WTC11 (cell line): ENCODE results near the gene IL2RA. TPM values are rescaled to one million over a fixed set of nuclear protein-coding genes. Genes with fewer than 3 reads are reported as not detected.

ENCODE experiments used
- ATAC-seq: fragments of 200-7000 bp; cut with Tn5 transposase; 2 replicates; pipeline ENCODE4 v1.10.0; 2021; ENCODE audit warnings: mild to moderate bottlenecking, moderate library complexity
- CTCF ChIA-PET: fragments of 300-600 bp; sonication (Branson Sonifier 250); formaldehyde crosslinking; loops from one replicate; lab custom pipeline; 2021; ENCODE audit warnings: antibody characterized with exemption; lab: Charles Lee
- POLR2A ChIA-PET: fragments of 350-600 bp; sonication (Branson Sonifier 250); formaldehyde crosslinking; loops from one replicate; lab custom pipeline; 2021; ENCODE audit warnings: antibody characterized with exemption; lab: Charles Lee
- DNase-seq: peaks from one replicate; pipeline ENCODE4 v3.0.0; 2021; ENCODE audit warnings: low spot score
- H3K27ac Mint-ChIP-seq: 2 replicates; pipeline ENCODE4 v1.8.0; 2021; ENCODE audit warnings: mixed read lengths
- H3K27me3 Mint-ChIP-seq: 2 replicates; pipeline ENCODE4 v1.8.0; 2021; ENCODE audit warnings: low read depth, mild to moderate bottlenecking, moderate library complexity, mixed read lengths
- H3K36me3 Mint-ChIP-seq: 2 replicates; pipeline ENCODE4 v1.8.0; 2021; ENCODE audit warnings: mixed read lengths
- H3K4me1 Mint-ChIP-seq: 2 replicates; pipeline ENCODE4 v1.8.0; 2022; ENCODE audit warnings: mixed read lengths
- H3K4me3 Mint-ChIP-seq: 2 replicates; pipeline ENCODE4 v1.8.0; 2021; ENCODE audit warnings: mild to moderate bottlenecking, moderate library complexity, mixed read lengths
- H3K9me3 Mint-ChIP-seq: 2 replicates; pipeline ENCODE4 v1.8.0; 2021; ENCODE audit warnings: mixed read lengths
- AR ChIP-seq: fragments of 250-450 bp; sonication (Bioruptor Pico); IDR thresholded peaks from 2 replicates; pipeline ENCODE4 v1.9.0; 2021; ENCODE audit warnings: mild to moderate bottlenecking
- ARID4B ChIP-seq: sonication (generic); formaldehyde crosslinking; IDR thresholded peaks from 2 replicates; pipeline ENCODE4 v1.8.0; 2023; ENCODE audit warnings: missing genetic modification reagents, mild to moderate bottlenecking, borderline replicate concordance
- EMX1 ChIP-seq: fragments of 250-450 bp; sonication (Bioruptor Pico); IDR thresholded peaks from 2 replicates; pipeline ENCODE4 v1.8.0; 2021; ENCODE audit warnings: mild to moderate bottlenecking
- ETV6 ChIP-seq: sonication (generic); formaldehyde crosslinking; IDR thresholded peaks from 2 replicates; pipeline ENCODE4 v1.8.1; 2022; ENCODE audit warnings: mild to moderate bottlenecking, missing genetic modification reagents
- FOXP4 ChIP-seq: sonication (generic); formaldehyde crosslinking; IDR thresholded peaks from 2 replicates; pipeline ENCODE4 v1.8.0; 2022; ENCODE audit warnings: mild to moderate bottlenecking, missing genetic modification reagents
- GABPB1 ChIP-seq: sonication (generic); formaldehyde crosslinking; IDR thresholded peaks from 2 replicates; pipeline ENCODE4 v1.8.1; 2023; ENCODE audit warnings: mild to moderate bottlenecking, missing genetic modification reagents
- GRHL2 ChIP-seq: fragments of 250-450 bp; sonication (Bioruptor Pico); IDR thresholded peaks from 2 replicates; pipeline ENCODE4 v1.8.0; 2022; ENCODE audit warnings: mild to moderate bottlenecking, moderate library complexity; ENCODE audit not compliant: insufficient replicate concordance, severe bottlenecking
- NR1H2 ChIP-seq: sonication (generic); formaldehyde crosslinking; IDR thresholded peaks from 2 replicates; pipeline ENCODE4 v1.9.0; 2021; ENCODE audit warnings: mild to moderate bottlenecking, moderate library complexity, missing genetic modification reagents
- OVOL2 ChIP-seq: fragments of 250-450 bp; sonication (Bioruptor Pico); IDR thresholded peaks from 2 replicates; pipeline ENCODE4 v1.9.0; 2021; ENCODE audit warnings: mild to moderate bottlenecking, borderline replicate concordance
- PREB ChIP-seq: sonication (generic); formaldehyde crosslinking; IDR thresholded peaks from 2 replicates; pipeline ENCODE4 v1.8.1; 2022; ENCODE audit warnings: mild to moderate bottlenecking, missing genetic modification reagents, moderate library complexity, borderline replicate concordance
- RELA ChIP-seq: sonication (generic); formaldehyde crosslinking; IDR thresholded peaks from 2 replicates; pipeline ENCODE4 v1.8.1; 2022; ENCODE audit warnings: missing genetic modification reagents, mild to moderate bottlenecking, borderline replicate concordance
- TEAD4 ChIP-seq: sonication (generic); formaldehyde crosslinking; IDR thresholded peaks from 2 replicates; pipeline ENCODE4 v1.8.0; 2022; ENCODE audit warnings: mild to moderate bottlenecking, missing genetic modification reagents
- TP53 ChIP-seq: sonication (generic); formaldehyde crosslinking; IDR thresholded peaks from 2 replicates; pipeline ENCODE4 v1.8.1; 2023; ENCODE audit warnings: mild to moderate bottlenecking, missing genetic modification reagents
- USF1 ChIP-seq: sonication (generic); formaldehyde crosslinking; IDR thresholded peaks from 2 replicates; pipeline ENCODE4 v1.8.0; 2022; ENCODE audit warnings: mild to moderate bottlenecking, missing genetic modification reagents
- USF2 ChIP-seq: sonication (generic); formaldehyde crosslinking; IDR thresholded peaks from 2 replicates; pipeline ENCODE4 v1.8.1; 2023; ENCODE audit warnings: mild to moderate bottlenecking, missing genetic modification reagents, moderate library complexity
- ZMAT4 ChIP-seq: fragments of 250-450 bp; sonication (Bioruptor Pico); IDR thresholded peaks from 2 replicates; pipeline ENCODE4 v1.9.0; 2021; ENCODE audit warnings: mild to moderate bottlenecking
- ZNF219 ChIP-seq: sonication (generic); formaldehyde crosslinking; IDR thresholded peaks from 2 replicates; pipeline ENCODE4 v1.8.0; 2023; ENCODE audit warnings: missing genetic modification reagents, mild to moderate bottlenecking, borderline replicate concordance
- ZNF232 ChIP-seq: sonication (generic); formaldehyde crosslinking; IDR thresholded peaks from 2 replicates; pipeline ENCODE4 v1.8.0; 2022; ENCODE audit warnings: mild to moderate bottlenecking, missing genetic modification reagents
- ZNF416 ChIP-seq: fragments of 250-450 bp; sonication (Bioruptor Pico); IDR thresholded peaks from 2 replicates; pipeline ENCODE4 v1.9.0; 2021; ENCODE audit warnings: mild to moderate bottlenecking, inconsistent platforms
- ZNF423 ChIP-seq: fragments of 250-450 bp; sonication (Bioruptor Pico); IDR thresholded peaks from 2 replicates; pipeline ENCODE4 v2.1.2; 2022; ENCODE audit warnings: mild to moderate bottlenecking, moderate library complexity
- total RNA-seq: library from RNA; stranded (reverse); gene quantifications from 3 replicates; pipeline ENCODE4 v1.2.3, GENCODE V29; 2021

The IL2RA gene
- total RNA-seq, 1 experiment from 2014 or later, result 0.31 TPM

- no peaks in the 10 kb centered on the region for H3K9me3 Mint-ChIP-seq
- DNase-seq, result no peak
- TF ChIP-seq GABPB1 (CRISPR knock-in tag) (no peak), TP53 (CRISPR knock-in tag) (no peak), FOXP4 (CRISPR knock-in tag) (no peak), ZNF416 (CRISPR knock-in tag) (no peak), RELA (CRISPR knock-in tag) (no peak), ZNF232 (CRISPR knock-in tag) (no peak), ZMAT4 (CRISPR knock-in tag) (no peak), AR (CRISPR knock-in tag) (no peak), EMX1 (CRISPR knock-in tag) (no peak), ARID4B (CRISPR knock-in tag) (no peak), ZNF219 (no peak), GRHL2 (CRISPR knock-in tag) (no peak), ETV6 (no peak), USF2 (CRISPR knock-in tag) (no peak), ZNF423 (CRISPR knock-in tag) (no peak), USF1 (no peak), OVOL2 (CRISPR knock-in tag) (no peak), NR1H2 (CRISPR knock-in tag) (no peak), TEAD4 (CRISPR knock-in tag) (no peak), PREB (CRISPR knock-in tag) (no peak)
- no peaks in the 10 kb centered on the region; the same call in 1 of the 2 replicates for H3K27me3 Mint-ChIP-seq
- POLR2A ChIA-PET, result no interaction called here
- ATAC-seq, result no peak
- peaks cover 8% of the 10 kb centered on the region for H3K4me1 Mint-ChIP-seq
- H3K36me3 Mint-ChIP-seq, result no peaks in the 10 kb centered on the region
- H3K27ac Mint-ChIP-seq, result no peak overlapping the region
- H3K4me3 Mint-ChIP-seq, result no peak overlapping the region
- CTCF ChIA-PET, result no interaction called here
Measured at GRCh38 chr10:6058682-6059475, 3.3 kb downstream of the IL2RA start.
